Measurements from ENCODE around the gene NPSR1. TPM values are rescaled to one million over a fixed set of nuclear protein-coding genes. Genes with fewer than 3 reads are reported as not detected.
A peak's percentile ranks its signal among the peaks of the same experiment; 100 is the strongest.

The NPSR1 gene
- total RNA-seq, 1 experiment from 2014 or later, result not detected

DNA sequence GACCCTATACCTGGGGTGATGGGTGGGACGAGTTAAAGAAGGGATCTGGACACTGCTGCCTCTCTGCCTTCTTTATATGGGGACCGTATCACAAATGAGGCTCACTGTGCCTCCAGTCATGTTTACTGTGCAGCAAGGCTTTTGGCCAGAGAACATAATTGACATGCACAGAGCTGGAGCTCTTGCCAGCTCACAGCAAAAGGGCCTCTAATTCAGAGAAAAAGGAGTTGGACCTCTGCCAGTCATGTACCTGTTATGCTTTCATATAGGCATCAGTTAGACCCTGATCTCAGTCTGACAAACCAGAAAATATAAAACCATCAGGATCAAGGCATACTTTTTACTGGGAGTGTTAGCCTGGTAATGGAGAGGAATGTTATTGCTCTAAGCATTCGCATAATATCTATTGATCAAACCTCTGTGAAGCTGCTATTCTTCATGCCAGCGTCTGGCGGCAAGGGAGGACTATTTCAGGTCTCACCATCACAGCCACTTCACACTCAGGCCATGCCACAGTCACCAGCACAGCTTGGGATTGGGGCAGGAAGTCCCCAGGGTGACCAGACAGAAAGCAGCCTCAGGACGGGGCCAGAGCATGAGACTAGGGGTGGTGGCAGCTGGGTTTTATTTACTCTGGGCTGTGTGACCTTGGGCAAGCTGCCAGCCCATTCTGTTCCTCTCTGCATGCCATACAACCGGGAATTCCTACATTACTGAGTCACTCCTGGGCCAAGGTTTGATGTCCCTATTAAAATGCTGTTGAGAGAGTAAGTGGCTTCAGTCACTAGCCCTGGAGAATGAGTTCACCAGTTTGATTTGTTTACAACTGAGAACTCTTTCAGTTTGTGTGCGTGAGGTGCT is 90.1 kb downstream of the NPSR1 start:
- no peak overlapping the region for H4K91ac ChIP-seq (ENCODE audit: insufficient read length, low read depth, low read length)
- H3K4ac ChIP-seq (ENCODE audit: low read depth, low read length), result no peak overlapping the region
- no peak overlapping the region for H3K56ac ChIP-seq (ENCODE audit: insufficient read length, low read depth, low read length)
- no peak overlapping the region for H2BK120ac ChIP-seq (ENCODE audit: low read depth, low read length, poor library complexity, severe bottlenecking)
- WGBS (ENCODE audit: extremely low coverage, insufficient read length, low lambda C conversion rate), result no CpG with 5 or more reads among the region's 8 CpGs
- no peak overlapping the region for H3K4me2 ChIP-seq (ENCODE audit: insufficient read depth, insufficient read length, low read length)
- H3K27ac Mint-ChIP-seq, result peak overlapping the region in 1 of 3 experiments; percentile 4; a peak in 1 of 7 replicates
- H3K27me3 ChIP-seq (ENCODE audit: insufficient read depth, low read length), result no peaks in the 10 kb centered on the region
- H3K23me2 ChIP-seq (ENCODE audit: insufficient read length, low read depth, low read length, poor library complexity, severe bottlenecking), result no peaks in the 10 kb centered on the region
- no peak overlapping the region for H3K23ac ChIP-seq (ENCODE audit: insufficient read length, low read depth, low read length)
- H3K4me3 Mint-ChIP-seq, result no peak overlapping the region
- H3K9me3 Mint-ChIP-seq, result peaks cover 4% of the 10 kb centered on the region in 2 experiments; a peak in 4 of 5 replicates
- H3K4me1 ChIP-seq (ENCODE audit: insufficient read depth, low read length), result no peaks in the 10 kb centered on the region
- no peak overlapping the region for H3K18ac ChIP-seq (ENCODE audit: insufficient read length, low read depth, low read length)
- no peak overlapping the region for H3T11ph ChIP-seq (ENCODE audit: low read length)
- no peaks in the 10 kb centered on the region for H3K9me3 ChIP-seq (ENCODE audit: control insufficient read depth, low read depth, low read length)
- H2AFZ ChIP-seq (ENCODE audit: low read length), result no peak overlapping the region
- no peaks in the 10 kb centered on the region for H3K79me1 ChIP-seq (ENCODE audit: insufficient read depth, low read depth, low read length, poor library complexity, severe bottlenecking)
- H3K4me1 Mint-ChIP-seq, result peaks cover 2 to 10% of the 10 kb centered on the region in 2 experiments; a peak in 2 of 4 replicates
- no peak overlapping the region for H2BK5ac ChIP-seq (ENCODE audit: insufficient read length, low read length)
- H2BK15ac ChIP-seq (ENCODE audit: low read depth, low read length), result no peak overlapping the region
- DNase-seq, result peak; percentile 38
- no peak overlapping the region for H2BK20ac ChIP-seq (ENCODE audit: low read depth, low read length, poor library complexity, severe bottlenecking)
- H3K27me3 Mint-ChIP-seq (ENCODE audit: low read depth), result no peaks in the 10 kb centered on the region
- no peak overlapping the region for H3K9ac ChIP-seq (ENCODE audit: extremely low read depth, insufficient read length, low read length)
- no peaks in the 10 kb centered on the region for H3K79me2 ChIP-seq (ENCODE audit: insufficient read depth, low read length)
- no peak for TF ChIP-seq CTCF (conservative IDR thresholded peaks at IDR 0.05)
- H2AK5ac ChIP-seq (ENCODE audit: insufficient read length, low read length), result no peak overlapping the region
- no peak overlapping the region for H4K5ac ChIP-seq (ENCODE audit: insufficient read length, low read depth, low read length)
- H4K8ac ChIP-seq (replicated peaks; ENCODE audit: insufficient read length, low read depth, low read length), result no peak overlapping the region
- H4K20me1 ChIP-seq (ENCODE audit: control insufficient read depth, insufficient read depth, insufficient read length), result no peaks in the 10 kb centered on the region
- no peak overlapping the region for H3K27ac ChIP-seq (ENCODE audit: insufficient read length, low read depth, low read length)
- no peak overlapping the region; the same call in 1 of the 2 replicates for H3K14ac ChIP-seq (ENCODE audit: insufficient read depth, low read length)
- H3K36me3 Mint-ChIP-seq (ENCODE audit: insufficient read depth in 1 of 3, low read depth in 3 of 3), result peaks cover 0 to 4% (median 0%) of the 10 kb centered on the region in 3 experiments; a peak in 2 of 7 replicates
- no peak overlapping the region for H2BK12ac ChIP-seq (ENCODE audit: insufficient read length, low read depth, low read length)
